COR-L47 (cell line): ENCODE results near the gene CD163.
"Not testable (repeated sequence)": the region's sequence is repeated elsewhere in the genome, so short reads cannot be mapped to it uniquely, and the experiment has no call there.

Source experiments
- DNase-seq: peaks from one replicate; lab custom pipeline; 2025; lab: John Stamatoyannopoulos, UW

Gene CD163

GRCh38 chr12:7450667-7451066 is 52.9 kb downstream of the CD163 start:
- no peak for DNase-seq

DNA sequence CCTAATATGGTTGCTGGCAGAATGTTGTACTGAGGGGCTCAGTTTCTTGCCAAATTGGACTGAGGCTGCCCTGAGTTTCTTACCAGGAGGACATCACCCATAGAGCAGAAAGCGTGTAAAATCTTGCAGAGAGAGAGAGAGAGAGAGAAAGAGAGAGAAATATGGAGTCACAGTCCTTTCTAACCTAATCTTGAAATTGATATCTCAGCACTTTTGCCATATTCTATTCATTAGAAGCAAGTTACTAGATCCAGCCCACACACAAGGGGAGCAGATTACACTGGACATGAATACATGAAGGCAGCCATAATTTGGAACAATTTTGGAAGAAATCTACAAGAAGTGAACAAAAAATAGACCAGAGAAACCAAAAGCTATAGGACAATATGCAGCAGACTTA is 55.5 kb downstream of the CD163 start:
- DNase-seq: no peak

DNA sequence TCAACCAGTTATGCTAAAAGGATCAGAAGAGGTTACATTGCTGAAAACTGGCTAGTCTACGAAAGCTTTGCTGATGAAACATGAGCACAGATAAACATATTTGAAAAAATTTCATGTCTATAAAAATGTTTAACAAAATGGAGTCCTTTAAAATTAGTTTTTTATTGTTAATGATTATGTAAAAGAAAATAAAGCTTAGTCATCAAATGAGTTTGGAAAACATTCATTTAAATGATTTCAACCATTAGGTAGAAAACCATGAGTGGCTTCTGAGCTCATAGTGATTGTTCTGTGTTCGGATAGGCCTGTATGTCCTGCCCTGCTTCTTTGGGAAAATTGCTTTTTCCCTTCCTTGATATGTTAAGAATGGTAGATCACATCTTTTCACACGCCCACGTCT is 59.0 kb downstream of the CD163 start:
- DNase-seq: no peak

- DNase-seq: no peak
Observed at GRCh38 chr12:7444076-7444475, 59.5 kb downstream of the CD163 start, which contains the start of gene CD163L1. CD163L1 (minus strand) TSS chr12:7444153; CDS start chr12:7444127, 26 bp downstream.

DNA sequence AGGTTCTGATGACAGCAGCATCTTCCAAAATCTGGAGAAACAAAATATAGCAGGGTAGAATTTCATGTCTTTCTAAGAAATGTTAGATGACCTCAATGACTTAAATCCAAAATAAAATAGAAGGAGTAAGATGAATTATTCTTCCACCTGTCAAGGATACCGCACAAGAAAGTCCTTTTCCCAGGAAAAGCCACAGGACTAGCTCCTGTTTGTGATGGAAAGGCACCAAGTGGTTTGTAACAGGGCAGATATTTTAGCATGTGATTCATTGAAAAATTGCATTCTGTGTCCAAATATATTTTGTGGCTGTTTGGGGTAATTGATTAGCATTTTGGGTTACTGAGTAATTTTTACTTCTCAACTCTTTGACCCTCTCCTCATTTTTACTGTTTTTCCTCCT is 62.4 kb downstream of the CD163 start:
- DNase-seq: no peak

- no peak for DNase-seq
Observed at GRCh38 chr12:7439579-7440505, 63.7 kb downstream of the CD163 start.

DNA sequence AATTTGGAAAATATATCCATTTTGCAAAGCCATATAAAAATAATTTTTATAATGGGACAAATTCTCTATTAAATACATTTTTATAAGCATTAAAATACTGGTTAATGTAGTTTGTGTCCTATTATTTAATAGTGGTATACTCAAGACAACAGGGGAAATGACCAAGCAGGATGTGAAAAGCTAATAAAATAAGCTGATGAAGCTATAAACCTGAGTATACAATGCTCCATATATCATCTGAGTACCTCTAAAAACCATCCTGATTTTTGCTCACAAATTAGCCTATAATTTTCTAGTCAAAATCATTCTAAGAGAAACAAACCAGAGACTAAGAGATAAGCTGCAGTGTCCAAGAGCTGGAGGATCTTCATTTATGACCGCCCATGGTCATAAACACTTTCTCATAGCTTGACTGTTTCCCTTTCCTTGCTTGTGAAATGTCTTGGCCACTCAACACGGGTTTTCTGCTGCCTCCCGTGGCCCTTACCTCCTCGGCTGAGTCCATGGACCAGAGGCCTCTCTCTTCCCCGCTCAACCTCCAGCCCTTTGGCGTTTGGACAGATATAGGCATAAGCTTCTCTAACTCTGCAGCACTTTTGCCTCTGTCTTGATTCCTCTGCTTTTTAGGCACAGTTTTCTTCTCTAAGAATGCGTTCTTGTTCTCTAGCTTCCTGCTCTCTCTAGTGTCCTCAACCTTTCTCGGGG is 65.1 kb downstream of the CD163 start:
- DNase-seq: not testable (repeated sequence)

DNA sequence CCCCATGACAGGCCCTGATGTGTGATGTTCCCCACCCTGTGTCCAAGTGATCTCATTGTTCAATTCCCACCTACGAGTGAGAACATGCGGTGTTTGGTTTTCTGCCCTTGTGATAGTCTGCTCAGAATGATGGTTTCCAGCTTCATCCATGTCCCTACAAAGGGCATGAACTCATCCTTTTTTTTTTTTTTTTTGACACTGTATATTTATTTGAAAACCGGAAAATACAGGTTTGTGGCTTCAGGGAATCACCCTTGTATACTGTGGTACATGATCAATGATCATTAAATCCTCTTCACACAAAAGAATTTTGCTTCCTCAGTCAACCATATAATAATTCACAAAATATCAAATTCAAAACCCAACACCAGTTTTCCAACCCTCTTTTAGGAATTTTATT is 66.1 kb downstream of the CD163 start:
- not testable (repeated sequence) for DNase-seq

DNA sequence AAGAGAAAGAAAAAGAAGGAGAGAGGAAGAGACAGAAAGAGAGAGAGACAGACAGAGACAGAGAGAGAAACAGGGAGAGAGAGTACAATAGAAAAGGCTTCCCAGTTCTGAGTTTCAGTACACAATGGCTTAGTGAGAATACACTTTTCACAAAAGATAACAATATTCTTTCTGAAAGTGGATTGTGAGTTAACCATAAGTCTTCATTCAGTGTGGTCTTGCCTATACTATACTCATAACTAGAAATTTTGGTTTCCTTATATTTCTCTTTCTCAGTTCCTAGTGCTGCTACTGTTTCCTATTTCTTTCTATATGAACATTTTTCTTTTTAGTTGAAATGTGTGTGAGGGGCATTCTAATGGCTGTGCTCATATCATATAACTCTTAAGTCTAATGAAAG is 68.9 kb downstream of the CD163 start:
- DNase-seq: no peak

DNA sequence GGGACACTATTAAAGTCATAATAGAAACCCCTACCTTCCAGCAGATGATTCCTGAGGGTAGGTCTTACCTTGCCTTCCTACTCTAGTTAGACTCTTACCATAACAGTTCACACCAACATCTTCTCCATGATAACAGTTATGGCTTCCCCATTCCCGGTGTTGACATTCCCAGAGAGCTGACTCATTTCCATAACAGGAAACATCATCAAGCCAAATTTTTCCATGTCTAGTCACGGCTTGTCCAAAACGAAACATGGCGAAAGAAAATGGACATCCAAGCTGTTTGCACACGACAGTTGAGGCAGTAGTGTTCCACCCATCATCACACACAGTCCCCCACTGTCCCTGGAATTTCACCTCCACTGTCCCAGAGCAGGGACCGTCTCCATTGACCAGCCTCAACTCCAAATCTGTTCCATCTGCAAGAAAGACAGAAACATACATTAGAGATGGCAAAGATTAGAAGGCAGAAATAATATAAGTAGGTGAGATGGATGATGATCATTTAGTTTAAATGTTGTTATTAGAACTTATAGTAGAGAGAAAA is 70.2 kb downstream of the CD163 start:
- DNase-seq: no peak

DNA sequence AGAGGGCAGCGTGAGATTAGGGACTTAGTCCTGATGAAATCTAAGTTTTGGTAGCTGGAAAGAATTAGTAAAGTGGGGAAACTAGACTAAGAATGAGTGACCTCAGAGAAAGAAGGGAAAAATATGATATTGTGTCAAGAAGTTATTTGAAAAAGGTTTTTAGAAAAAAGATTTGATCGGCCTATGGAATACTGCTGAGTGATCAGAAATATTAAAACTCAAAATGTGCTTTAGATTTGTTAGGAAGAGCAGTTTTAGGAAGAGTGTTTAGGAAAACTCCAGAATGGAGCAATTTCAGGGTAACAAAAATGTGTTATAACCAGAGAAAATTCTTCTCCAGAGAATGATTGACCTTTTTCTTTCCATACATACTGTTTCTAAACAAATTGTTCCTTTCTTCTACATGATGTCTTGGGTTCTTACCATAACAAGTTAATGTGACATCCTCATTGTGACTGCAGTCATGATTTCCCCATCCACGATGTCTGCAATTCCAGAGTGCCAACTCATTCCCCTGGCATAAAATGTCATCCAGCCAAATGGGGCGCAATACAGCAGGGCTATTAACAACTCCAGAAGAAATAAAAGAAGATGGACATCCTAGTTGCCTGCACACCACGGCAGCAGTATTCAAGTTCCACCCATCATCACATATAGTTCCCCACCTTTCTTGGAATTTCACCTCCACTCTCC is 71.4 kb downstream of the CD163 start:
- no peak for DNase-seq
